HFFc6 (cell line): Measurements from ENCODE around the gene FAM43B. TPM values are rescaled to one million over a fixed set of nuclear protein-coding genes. Genes with fewer than 3 reads are reported as not detected.

Source experiments
- DNase-seq: peaks from one replicate; pipeline ENCODE4 v3.0.0-alpha.2; 2018
- H3K27ac Mint-ChIP-seq: 2 replicates; pipeline ENCODE4 v1.8.0; 2020; ENCODE audit warnings: mild to moderate bottlenecking, mixed read lengths
- H3K27me3 Mint-ChIP-seq: 2 replicates; pipeline ENCODE4 v1.8.0; 2021; ENCODE audit warnings: mild to moderate bottlenecking, moderate library complexity, mixed read lengths; ENCODE audit not compliant: insufficient read depth
- H3K36me3 Mint-ChIP-seq: 2 replicates; pipeline ENCODE4 v1.8.0; 2021; ENCODE audit warnings: low read depth, mixed read lengths
- H3K4me1 Mint-ChIP-seq: 2 replicates; pipeline ENCODE4 v1.8.0; 2020; ENCODE audit warnings: low read depth, mixed read lengths
- H3K4me3 Mint-ChIP-seq: 2 replicates; pipeline ENCODE4 v1.8.0; 2020; ENCODE audit warnings: mild to moderate bottlenecking, moderate library complexity, mixed read lengths
- H3K9me3 Mint-ChIP-seq: 2 replicates; pipeline ENCODE4 v1.8.0; 2020; ENCODE audit warnings: mild to moderate bottlenecking, mixed read lengths
- long read RNA-seq: library from polyadenylated mRNA; unstranded; transcript quantifications from one replicate; pipeline ENCODE4 v2.0.0, GENCODE V29; 2019
- total RNA-seq, 6 experiments: library from RNA; stranded (reverse); fragmentation: NEBNext Ultra II Directional; extraction: Animal tissue kit (Norgen Biotek cat#: 25700); gene quantifications; 2 replicates in 1 of 6; 3 replicates in 5 of 6; pipeline ENCODE4 v1.2.3, GENCODE V29; 2021
- TF ChIP-seq, protein P1 (sequence below): fragments of 200-600 bp; sonication (generic); IDR thresholded peaks from 2 replicates; pipeline ENCODE4 v1.5.0; 2021; ENCODE audit warnings: antibody characterized with exemption, mild to moderate bottlenecking

FAM43B gene, protein sequence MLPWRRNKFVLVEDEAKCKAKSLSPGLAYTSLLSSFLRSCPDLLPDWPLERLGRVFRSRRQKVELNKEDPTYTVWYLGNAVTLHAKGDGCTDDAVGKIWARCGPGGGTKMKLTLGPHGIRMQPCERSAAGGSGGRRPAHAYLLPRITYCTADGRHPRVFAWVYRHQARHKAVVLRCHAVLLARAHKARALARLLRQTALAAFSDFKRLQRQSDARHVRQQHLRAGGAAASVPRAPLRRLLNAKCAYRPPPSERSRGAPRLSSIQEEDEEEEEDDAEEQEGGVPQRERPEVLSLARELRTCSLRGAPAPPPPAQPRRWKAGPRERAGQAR
- under 1 TPM in 1 of 6 experiments, not detected in 5; 0.07 TPM for total RNA-seq
- long read RNA-seq: 0 reads

DNA sequence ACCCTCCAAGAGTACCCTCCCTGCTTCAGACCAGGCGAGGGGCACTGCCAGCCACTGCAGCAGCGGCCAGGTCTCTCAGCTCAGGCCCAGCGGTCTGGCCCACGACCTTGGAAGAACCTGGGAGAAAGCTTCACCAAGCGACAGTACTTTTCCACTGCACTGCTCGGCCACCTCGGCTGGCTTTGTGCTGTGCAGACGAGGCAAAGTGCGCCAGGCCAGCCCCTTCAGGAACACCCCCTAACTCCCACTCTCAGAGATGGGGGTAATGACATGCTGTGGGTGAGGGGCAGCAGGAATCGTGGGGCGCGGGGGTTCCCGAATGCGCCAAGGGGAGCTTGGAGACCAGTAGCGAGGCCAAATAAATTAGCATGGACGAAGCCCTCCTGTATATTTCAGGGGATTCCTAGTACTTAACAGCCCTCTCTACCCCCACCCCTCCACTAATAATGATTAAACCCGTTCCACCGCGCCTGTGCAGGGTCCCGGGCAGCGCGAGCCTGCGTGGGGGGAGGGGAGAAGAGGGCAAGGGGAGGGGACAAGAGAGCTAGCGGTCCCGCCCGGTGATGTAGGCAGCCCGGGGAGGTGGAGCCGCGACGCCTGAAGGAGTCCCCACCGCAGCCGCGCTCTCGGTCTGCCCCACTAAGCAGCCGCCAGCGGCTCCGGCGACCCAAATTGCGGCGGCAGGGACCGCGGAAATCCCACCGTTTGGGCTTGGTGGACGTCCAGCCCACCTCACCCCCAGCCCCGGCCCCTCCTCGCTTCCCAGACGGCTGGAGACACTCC, at the start of gene FAM43B:
TSS of gene FAM43B (plus strand) at position 629 of the 783 bp plus-strand sequence. CDS start 401 bp downstream, outside the sequence.
- no peaks in the 10 kb centered on the region for H3K36me3 Mint-ChIP-seq
- no peaks in the 10 kb centered on the region for H3K9me3 Mint-ChIP-seq
- no peak within 1 kb of the TSS for H3K27ac Mint-ChIP-seq
- TF ChIP-seq, protein P1, sequence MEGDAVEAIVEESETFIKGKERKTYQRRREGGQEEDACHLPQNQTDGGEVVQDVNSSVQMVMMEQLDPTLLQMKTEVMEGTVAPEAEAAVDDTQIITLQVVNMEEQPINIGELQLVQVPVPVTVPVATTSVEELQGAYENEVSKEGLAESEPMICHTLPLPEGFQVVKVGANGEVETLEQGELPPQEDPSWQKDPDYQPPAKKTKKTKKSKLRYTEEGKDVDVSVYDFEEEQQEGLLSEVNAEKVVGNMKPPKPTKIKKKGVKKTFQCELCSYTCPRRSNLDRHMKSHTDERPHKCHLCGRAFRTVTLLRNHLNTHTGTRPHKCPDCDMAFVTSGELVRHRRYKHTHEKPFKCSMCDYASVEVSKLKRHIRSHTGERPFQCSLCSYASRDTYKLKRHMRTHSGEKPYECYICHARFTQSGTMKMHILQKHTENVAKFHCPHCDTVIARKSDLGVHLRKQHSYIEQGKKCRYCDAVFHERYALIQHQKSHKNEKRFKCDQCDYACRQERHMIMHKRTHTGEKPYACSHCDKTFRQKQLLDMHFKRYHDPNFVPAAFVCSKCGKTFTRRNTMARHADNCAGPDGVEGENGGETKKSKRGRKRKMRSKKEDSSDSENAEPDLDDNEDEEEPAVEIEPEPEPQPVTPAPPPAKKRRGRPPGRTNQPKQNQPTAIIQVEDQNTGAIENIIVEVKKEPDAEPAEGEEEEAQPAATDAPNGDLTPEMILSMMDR: no peak
- no peak for DNase-seq
- H3K27me3 Mint-ChIP-seq: peaks cover 56% of the 10 kb centered on the region
- no peak within 1 kb of the TSS for H3K4me3 Mint-ChIP-seq
- H3K4me1 Mint-ChIP-seq: no peaks in the 10 kb centered on the region

DNA sequence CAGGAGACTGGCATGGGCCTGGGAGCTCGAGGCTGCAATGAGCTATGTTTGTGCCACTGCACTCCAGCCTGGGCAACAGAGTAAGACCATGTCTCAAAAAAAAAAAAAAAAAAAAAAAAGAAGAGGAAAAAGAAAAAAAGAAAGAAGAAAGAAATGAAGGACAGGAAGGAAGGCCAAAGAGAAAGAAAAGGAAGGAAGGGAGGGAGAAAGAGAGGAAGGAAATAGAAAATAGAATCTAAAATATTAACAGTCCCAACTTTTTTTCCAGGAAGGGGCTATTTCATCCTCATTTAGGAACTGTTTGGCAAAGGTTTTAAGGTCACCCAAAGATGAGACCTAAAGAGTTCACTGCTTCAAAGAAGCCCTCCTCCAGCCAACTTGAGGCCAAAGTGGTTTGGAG, 46.9 kb upstream of the FAM43B start:
- no peak for DNase-seq
- Mint-ChIP-seq H3K27me3 (peaks cover 2% of the 10 kb centered on the region; the same call in 1 of the 2 replicates), H3K4me1 (peaks cover 17% of the 10 kb centered on the region), H3K4me3 (peak overlapping the region; percentile 20; the same call in 1 of the 2 replicates), H3K27ac (no peak overlapping the region), H3K9me3 (no peaks in the 10 kb centered on the region), H3K36me3 (peaks cover 13% of the 10 kb centered on the region)
- TF ChIP-seq, protein P1: no peak

DNA sequence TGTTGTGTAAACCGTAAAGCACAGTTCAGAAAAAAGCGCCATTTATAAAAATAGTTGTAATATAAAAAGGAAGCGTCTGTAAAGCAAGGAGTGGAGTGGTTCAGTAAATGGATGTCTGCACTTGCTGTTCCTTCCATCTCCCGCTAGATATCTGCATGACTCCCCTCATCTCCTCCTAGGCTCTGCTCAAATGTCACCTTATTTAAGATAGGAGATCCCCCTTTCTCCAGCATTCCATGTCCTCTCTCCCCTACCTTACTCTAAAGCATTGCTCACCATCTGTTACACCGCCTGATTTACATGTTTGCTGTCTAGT, 45.2 kb upstream of the FAM43B start:
- Mint-ChIP-seq H3K27me3 (peaks cover 5% of the 10 kb centered on the region), H3K36me3 (peaks cover 5% of the 10 kb centered on the region; the same call in 1 of the 2 replicates), H3K4me1 (peaks cover 17% of the 10 kb centered on the region), H3K4me3 (peak overlapping the region; percentile 95), H3K9me3 (no peaks in the 10 kb centered on the region), H3K27ac (peak overlapping the region; percentile 76)
- DNase-seq: no peak
- TF ChIP-seq, protein P1: no peak; the same call in 1 of the 2 replicates

DNA sequence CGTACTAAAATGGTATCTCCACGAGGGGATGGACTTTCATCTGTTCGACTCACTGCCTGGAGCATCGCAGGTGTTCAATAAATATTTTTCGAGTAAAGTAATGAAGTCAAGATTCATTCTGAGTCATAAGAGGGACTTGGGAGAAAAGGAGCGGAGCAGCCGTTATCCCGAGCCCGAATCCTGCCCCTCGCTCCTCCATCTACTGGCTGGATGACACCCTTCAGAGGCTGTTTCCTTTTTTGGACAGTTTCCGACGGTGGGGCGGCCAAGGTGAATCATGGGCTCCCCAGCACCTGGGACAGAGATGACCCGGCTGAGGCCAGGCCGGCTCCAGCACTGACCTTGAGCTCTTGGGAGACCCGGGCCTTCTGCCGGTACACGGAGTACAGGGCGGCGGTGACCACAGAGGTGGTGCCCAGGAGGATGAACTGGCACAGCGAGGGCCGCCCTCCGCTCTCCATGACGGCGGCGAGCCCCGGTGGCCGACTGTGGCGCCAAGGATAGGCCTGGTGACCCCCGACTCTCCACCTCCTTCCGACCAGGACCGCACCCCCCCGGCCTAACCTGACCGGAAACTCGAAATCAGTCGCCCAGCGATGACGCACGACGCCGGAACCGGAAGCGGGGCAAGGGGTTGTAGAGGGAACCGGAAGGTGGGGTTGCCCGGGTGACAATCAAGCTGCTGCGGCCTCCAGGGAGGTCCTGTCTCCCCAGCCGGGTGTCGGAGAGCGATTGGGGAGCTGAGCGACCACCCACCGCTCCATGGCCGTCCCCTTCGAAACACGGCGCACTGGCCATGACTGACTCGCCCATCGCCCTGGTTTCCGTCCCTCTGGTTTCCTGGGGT, 44.6 kb upstream of the FAM43B start, which contains the start of gene MUL1:
TSS of gene MUL1 (minus strand) at position 588 of the 847 bp plus-strand sequence. CDS start at position 461, 127 bp downstream.
- peak; percentile 83 for DNase-seq
- H3K9me3 Mint-ChIP-seq: no peaks in the 10 kb centered on the region
- peak within 1 kb of the TSS; percentile 76 for H3K27ac Mint-ChIP-seq
- peak within 1 kb of the TSS; percentile 95 for H3K4me3 Mint-ChIP-seq
- TF ChIP-seq, protein P1: no peak
- peaks cover 7% of the 10 kb centered on the region for H3K27me3 Mint-ChIP-seq
- H3K36me3 Mint-ChIP-seq: peaks cover 5% of the 10 kb centered on the region; the same call in 1 of the 2 replicates
- H3K4me1 Mint-ChIP-seq: peaks cover 17% of the 10 kb centered on the region

DNA sequence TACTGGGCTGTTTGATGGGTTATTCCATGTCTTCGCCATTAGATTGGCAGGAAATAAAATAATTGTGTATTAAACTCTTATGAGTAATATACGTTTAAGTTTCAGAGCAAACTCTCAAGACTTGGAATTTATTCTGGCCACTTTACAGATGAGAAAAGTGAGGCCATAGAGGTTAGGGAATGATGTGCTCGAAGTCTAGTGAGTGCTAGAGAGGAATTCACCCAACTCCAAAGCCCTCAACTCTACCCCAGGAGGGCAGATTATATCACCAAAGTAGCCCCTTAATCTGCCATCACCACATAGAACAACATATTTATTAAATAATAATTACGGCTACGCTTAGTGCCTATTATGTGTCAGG, 44.0 kb upstream of the FAM43B start:
- peak overlapping the region; percentile 95 for H3K4me3 Mint-ChIP-seq
- H3K27ac Mint-ChIP-seq: peak overlapping the region; percentile 76
- no peaks in the 10 kb centered on the region for H3K9me3 Mint-ChIP-seq
- no peak for DNase-seq
- TF ChIP-seq, protein P1: no peak
- H3K4me1 Mint-ChIP-seq: peaks cover 17% of the 10 kb centered on the region
- peaks cover 13% of the 10 kb centered on the region for H3K27me3 Mint-ChIP-seq
- H3K36me3 Mint-ChIP-seq: peaks cover 5% of the 10 kb centered on the region; the same call in 1 of the 2 replicates
